ENCODE measurements around the gene DNAJC6.
A peak's percentile ranks its signal among the peaks of the same experiment; 100 is the strongest.
"Not testable (repeated sequence)": the region's sequence is repeated elsewhere in the genome, so short reads cannot be mapped to it uniquely, and the experiment has no call there.

DNAJC6 gene

DNA sequence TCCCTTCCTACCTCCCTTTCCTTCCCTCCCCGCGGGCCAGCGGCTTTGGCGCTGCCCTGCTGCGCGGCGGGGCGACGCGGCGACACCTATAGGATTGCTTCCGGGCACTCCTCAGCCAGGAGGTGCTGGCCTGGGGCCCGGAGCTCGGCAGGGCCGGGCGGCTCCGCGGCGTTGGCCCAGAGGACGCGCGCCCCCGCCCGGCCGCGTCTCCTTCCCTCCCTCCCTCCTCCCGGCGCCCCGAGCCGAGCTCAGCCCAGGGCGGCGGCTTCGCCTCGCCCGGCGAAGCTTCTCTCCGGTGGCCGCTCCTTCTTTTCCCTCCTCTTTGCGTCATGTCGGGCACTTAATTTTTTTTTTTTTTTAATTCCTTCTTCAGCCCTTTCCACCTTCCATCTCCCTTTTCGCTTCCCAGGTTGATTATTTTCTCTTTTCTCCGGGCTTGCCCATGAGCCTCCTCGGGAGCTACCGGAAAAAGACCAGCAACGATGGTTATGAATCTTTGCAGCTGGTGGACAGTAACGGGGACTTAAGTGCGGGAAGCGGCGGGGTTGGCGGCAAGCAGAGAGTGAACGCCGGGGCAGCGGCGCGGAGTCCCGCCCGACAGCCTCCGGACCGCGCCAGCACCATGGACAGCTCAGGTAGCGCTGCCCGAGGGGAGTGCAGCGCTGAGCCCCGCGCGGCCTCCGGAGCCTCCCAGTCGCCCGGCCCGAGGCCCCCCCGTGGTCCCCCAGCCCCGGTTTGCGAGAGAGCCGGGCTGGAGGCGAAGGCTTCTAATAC, at the start of gene DNAJC6:
Gene DNAJC6 (plus strand): TSS at position 240 of the 774 bp plus-strand sequence. CDS start 203 bp downstream, at position 443.
- DNase-seq: peak; percentile 87

DNA sequence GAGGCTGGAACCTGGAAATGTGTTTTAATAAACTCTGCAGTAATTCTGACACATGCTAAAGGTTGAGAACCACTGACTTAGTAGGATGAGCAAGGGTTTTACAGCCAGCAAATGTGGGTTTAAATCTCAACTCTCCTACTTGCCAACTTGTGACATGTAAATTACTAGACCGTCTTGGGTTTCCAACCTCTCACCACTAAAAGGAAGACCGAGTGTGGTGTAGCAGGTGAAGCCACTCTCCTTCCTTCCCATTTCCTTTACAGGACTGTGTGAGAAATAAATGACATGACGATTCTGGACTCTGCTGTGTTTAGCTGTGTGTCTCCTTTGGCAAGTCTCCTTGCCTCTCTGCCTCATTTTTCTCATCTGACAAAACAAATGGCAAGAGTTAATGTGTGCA, 49.5 kb upstream of the DNAJC6 start:
- no peak for DNase-seq

DNA sequence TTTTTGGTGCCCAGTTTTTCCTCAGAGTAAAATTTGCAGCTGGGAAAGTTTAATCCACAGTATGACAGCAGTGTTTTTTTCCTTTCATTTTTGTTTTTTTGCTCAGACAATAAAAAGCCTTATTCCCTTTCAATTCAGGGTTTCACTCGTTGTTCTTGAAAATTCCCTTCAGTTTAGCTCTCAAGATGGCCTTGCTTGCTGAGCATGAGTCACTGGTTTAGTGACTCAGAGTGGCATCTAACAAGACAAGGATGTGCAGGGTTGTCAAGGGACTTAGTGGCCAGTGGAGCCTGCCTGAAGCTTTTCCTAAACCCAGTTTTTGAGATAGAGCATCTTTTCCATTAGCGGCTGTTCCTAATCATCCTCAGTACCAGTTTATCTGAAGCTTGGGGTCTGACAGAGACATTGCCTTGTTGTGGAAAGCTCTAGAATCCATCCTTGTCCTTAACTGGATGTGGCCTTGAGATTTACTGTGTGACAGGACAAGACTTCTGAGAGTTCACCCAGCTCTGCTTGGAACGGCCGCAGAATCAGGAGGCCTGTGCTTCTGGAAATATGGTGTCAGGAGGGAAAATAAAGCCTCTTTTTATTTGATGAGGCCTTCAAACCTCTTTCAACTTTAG, 48.4 kb upstream of the DNAJC6 start:
- no peak for DNase-seq

DNA sequence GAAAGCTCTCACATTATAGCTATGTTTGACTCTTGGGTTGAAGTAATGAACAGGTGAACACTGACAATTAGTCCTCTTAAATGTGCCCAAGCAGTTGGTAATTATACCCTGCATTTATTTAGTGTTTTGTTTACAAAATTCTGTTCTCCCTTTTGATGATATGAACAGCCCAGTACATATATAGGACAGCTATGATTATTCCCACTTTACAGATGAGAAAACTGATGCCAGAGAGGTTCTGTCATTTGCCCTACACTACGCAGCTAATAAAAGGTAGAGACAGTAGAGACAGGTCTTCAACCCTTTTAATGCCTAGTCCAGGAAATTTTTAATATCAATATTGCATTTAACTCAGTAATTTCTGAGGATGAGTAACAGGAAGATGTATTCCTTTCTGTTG, 46.1 kb upstream of the DNAJC6 start:
- no peak for DNase-seq

DNA sequence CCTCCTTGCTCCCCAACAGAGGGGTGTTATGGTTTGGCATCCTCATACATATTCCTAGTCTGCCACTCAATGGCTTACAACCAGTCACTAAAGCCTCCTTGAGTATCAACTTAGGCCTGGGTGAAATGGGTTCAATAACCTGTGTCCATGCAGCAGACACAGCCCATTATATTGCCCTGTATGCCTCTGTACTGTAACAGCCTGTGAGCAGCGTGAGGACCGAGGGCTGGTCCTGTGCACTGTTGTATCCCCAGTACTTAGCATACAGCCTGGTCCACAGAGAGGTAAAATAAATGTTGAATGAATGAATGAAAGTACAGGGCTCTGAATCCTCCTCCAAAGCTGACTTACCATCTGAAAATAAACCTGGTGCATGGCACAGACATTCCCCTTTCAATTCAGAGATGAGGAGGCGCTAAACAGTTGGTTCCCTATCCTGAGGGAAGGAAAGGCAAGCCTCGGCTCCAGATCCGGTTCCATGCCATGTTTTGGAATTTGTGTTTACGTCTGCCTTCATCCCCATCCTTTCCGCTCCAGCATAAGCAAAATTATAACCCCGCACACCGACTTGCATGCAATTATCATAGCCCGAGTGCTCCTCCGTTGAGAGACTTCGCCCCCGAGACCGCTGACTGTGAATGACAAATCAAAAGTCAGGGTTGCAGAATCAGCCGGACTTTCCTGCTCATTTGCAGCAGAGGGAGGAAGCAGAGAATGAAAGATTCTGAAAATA, 45.0 kb upstream of the DNAJC6 start:
- DNase-seq: peak; percentile 79

DNA sequence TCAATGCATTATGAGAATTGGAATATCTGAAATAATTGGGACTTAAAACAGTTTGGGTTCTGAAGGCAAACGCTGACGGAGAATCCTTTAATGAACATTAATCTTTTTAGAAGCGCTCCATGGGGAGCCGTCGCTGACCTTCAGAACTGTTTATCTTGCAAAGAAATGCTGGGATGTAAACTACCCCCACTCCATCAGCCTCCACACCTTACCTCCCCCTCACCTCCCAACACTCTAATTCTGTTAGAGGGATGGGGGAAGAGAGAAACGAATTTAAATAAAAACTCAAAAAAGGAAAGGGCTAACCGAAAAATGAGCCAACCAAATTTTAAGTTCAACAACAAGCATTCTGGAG, 44.1 kb upstream of the DNAJC6 start:
- DNase-seq: no peak

DNA sequence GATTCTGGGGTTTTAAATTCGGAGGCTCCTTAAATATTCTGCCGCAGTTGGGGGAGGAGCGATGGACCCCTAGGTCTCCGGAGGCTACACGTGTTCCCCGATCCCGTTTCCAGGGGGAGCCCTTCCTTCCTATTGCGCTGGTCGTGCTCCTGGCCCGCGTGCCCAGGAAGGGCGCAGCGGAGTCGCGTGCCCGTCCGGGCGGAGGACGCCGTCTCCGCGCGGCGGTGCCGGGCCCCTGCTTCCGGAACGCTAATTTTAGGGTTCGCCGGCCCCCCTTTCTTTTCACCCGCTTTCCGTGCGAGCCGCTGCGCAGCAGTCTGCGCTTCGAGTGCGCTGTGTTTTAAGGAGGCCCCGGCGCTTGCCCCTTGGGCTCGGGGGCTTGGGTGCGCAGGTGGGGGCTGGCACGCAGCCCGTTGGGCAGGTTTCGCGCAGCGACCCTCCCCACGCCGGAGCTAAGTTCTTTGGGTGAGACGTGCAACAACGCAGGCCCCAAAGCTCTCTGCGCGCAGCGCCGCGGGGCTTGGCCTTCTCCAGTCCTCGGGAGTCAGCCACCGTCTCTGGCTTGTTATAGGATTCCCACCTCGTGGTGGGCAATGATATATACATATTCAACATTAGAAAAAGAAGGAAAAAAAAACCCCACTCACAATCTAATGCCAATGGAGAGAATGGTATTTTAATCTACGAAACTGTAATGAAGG, 43.5 kb upstream of the DNAJC6 start:
- peak; percentile 80 for DNase-seq

DNA sequence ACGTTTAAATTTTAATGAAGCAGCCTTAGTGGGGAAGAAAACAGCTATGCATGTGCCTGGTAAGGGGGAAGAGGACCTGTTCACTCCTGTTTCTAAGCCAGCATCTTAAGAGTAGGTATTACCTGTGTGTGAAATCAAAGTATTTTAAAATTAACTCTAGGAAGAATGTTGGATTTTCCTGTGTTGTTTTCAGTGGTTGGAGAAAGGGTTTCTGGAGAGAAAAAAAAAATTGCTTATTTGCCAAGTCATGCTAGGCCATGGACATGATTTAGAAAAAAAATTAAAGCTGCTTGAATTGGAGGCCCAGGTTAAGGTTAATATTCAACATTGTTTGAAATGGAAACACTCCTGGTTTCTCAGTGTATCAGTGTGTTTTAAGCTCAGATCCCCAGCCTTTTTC, 42.9 kb upstream of the DNAJC6 start:
- no peak for DNase-seq

DNA sequence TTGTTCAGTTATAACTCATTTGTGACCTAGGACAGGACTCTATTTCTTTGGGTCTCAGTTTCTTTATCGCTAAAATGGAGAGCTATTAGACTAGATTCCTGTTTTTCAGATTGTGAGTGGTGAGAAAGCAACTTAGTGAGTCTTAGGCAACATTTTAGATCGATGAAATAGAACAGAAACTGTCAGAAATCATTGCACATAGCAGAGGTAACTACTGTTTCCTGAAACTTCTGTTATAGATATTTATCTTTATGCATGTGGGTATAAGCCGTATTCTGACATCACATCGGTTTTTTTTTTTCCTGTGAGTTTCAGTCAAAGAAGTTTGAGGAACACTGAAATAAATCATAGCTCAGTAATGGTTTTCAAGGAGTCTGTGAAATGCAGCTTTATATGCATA, 42.1 kb upstream of the DNAJC6 start:
- no peak for DNase-seq

DNA sequence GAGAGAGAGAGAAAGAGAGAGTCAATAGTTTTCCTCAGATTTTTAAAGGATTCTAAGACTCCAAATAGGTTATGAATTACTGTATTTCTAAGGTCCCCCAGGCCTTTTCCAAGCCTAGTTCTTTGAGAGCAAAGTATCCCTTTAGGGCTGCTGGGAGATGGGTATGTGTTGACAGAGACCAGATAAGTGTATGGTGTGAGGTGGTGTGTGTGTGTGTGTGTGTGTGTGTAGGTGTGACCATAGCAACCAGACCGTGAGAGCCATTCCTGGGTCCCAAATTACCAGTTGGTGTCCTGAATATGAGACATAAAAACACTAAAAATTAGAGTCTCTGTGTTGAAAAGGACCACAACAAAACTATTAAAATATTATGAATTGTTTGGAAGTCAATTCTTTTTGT, 41.7 kb upstream of the DNAJC6 start:
- no peak for DNase-seq

DNA sequence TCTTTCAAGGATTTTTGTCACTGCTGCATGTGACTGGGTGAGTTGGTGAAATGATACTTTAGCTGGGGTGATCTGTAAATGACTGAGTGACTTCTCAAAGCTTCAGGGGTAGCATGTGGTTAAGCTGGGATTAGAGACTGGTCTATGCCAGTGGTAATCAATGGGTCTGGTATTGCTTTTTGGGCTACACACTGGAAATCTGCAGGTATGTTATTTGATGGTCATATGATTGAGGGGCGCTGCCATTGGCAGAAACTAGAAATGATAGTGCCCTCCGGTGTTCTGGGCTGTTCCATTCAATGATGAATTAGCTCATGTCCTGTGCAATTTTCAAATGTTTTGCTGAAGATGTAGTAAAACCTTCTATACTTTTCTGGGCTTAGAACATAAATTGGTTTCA, 39.7 kb upstream of the DNAJC6 start:
- DNase-seq: no peak

DNA sequence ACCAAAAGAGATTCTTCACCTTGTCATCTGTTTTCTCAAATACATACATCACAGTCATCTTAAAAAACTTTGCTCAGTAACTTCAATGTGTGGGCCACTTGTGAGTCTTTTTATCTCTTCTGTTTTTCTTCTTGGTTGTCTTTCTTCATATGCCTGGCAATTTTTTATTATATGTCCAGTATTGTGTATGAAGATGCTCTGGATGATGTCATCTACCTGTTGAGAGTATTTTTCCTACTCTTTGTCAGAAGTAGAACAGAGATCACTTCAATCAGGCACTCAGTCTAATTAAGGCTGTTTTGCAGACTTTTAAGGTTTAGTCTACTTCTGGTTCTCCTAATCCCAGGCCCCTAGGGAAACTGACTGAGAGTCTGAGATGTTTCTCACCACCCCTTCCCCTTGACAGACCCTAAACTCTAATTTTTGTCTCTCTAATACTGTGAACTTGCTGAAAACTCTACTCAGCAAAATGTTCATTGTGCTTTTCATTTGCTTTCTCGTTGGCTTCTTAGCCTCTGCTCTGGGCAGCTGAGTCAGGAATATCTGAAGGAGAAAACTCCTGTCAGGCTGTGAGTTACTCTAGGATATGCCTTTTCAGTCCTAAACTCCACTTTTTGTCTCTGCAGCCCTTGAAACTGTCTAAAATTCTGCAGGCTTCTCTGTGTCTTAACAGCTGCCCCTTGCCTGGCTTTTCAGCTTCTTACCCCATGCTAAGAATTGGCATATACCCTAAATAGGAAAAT, 33.0 kb upstream of the DNAJC6 start:
- DNase-seq: no peak

DNA sequence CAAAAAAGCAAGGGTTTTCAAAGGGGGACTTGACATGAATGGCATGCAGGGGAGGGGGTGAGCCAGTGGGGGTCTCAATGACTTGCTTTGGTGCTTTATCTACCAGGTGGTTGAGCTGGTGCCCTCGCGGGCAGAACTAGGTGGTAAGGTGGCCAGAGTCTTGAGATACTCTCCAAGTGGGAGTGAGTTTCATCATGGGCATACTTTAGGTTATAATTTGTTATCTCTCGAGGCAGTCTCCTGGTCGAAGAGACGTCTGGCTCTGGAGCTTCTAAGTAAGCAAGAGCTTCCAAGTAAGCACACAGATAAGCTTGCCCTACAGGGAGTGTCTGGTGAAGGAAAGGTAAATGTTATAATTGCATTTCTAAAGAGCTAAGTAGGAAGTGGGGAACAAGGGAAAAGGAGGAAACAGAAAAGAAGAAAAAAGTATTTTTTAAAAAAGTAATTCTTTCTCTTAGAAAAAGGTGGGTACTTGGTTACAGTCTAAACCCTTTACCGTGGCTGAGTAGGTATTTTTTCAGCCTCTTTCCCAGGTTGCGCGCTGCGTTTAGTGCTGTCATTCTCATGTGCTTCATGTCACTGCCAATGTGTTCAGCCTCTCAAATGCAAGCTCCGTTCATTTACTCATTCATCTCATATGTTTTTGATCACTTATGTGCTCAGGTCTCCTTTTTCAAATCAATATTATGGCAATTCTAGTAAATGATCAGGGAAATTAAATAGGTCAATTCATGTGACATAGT, 31.6 kb upstream of the DNAJC6 start:
- DNase-seq: no peak

DNA sequence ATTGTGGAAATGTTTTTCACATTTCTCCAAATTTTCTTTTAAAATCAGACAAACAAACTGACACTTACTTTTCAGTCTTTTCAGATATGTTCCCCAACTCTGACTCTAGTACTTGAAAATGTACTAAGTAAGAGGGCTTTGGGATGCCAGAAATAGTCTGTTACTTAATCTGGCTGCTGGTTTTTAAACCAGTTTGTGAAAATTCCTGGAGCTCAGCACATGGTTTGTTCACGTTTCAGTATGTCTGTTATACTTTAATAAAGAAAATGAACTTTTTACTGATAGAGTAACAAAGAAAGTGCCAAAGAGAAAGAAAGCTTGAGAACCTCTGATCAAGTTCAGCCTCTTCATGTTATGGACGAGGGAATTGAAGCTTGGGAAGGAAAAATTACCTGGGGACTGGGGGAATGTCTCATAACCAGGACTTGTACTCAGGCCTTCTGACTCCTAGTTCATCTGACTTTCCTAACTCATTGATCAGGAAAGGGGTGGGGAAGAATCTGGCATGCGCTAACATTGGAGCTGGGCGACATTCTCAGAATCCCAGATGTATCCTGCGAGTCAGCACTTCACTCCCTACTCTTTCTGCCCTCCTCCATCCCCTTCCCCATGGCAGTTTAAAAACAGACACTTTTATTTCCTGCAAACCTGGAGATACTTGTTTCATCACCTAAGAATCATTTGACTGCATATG, 30.8 kb upstream of the DNAJC6 start:
- no peak for DNase-seq

DNA sequence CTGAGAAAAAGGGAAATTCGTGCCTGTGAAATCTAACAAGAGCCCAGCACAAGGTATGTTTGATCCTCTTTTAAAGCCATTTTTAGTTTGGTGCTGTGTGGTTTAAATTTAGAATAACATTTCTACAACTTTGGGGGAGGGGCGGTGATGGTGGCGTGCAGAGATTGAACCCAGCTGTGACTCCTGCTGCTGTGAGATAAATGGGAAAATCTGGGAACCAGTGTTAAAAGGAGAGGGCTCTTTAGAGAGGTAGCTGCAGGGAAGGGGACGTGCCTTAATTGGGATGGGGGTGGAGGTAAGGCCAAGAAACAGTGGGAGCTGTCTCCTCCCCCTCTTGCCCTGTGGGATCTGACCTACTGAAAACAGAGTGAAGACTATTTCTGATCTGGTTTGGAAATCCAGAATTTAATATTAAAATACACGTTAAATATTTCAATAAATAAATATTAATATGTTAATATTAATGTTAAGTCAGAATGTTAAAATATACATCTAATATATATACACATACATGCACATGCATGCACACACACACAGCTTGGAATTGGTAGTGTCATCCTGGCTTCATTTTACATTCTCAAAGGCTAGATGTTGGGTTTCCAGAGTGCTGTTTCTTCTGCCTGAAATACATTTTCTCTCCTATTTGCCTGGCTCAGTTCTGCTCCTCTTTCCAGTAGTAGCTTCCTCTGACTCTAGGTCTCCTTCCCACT, 30.1 kb upstream of the DNAJC6 start:
- DNase-seq: no peak

DNA sequence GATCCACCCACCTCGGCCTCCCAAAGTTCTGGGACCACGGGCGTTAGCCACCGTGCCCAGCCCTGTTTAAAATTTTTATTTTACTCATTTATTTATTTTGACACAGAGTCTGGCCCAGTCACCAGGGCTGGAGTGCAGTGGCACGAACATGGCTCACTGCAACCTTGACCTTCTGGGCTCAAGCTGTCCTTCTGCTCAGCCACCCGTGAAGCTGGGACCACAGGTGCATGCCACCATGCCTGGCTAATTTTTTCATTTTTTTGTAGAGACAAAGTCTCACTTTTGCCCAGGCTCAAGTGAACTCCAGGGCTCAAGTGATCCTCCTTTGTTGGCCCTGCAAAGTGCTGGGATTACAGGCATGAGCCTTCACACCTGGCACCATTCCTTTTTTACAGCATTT, 27.5 kb upstream of the DNAJC6 start:
- no peak for DNase-seq

DNA sequence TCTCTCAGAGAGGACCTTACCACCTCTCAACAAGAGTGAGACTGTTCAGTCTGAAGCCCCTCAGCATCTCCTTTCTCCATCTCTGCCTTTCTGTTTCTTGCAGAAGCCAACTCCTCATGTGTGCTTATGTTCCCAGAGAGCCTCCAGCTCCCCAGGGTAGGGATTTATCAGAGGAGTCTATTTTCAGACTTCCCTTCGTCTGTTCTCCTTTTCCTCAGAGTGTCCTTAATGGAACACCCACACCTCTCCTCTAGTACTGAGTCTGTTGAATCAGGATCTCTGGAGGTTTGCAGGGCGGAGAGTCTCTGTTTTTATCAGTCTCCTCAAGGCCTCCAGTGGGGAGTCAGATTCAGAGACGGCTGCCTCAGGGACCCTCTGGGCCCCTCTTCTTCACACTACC, 25.1 kb upstream of the DNAJC6 start:
- no peak for DNase-seq

DNA sequence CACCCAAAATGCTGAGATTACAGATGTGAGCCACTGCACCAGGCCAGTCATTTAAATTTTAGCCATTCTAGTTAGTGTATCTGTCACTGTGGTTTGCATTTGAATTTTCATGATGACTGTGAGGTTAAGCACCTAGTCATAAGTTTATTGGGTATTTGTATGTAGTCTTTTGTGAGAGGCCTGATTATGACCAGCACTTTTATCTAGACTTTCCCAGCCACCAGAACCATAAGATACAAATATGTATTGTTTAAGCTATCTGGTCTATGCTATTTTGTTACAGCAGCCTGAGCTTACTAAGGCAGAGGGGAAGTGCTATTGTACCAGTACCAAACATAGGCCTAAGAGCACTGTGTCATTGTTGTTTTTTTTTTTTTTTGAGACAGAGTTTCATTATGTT, 19.9 kb upstream of the DNAJC6 start:
- DNase-seq: no peak

DNA sequence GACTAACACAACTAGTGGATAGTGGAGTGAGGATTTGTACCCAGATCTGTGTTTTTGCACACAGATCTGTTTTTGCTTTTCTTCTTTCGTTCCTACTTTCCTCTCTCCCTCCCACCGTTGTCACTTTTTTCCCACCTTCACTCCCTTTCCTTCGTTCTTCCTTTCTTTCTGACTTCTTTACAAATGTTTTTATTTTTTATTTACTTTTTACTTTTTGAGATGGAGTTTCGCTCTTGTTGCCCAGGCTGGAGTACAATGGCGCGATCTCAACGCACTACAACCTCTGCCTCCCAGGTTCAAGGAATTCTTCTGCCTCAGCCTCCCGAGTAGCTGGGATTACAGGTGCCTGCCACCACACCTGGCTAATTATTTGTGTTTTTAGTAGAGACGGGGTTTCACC, 17.5 kb upstream of the DNAJC6 start:
- not testable (repeated sequence) for DNase-seq

DNA sequence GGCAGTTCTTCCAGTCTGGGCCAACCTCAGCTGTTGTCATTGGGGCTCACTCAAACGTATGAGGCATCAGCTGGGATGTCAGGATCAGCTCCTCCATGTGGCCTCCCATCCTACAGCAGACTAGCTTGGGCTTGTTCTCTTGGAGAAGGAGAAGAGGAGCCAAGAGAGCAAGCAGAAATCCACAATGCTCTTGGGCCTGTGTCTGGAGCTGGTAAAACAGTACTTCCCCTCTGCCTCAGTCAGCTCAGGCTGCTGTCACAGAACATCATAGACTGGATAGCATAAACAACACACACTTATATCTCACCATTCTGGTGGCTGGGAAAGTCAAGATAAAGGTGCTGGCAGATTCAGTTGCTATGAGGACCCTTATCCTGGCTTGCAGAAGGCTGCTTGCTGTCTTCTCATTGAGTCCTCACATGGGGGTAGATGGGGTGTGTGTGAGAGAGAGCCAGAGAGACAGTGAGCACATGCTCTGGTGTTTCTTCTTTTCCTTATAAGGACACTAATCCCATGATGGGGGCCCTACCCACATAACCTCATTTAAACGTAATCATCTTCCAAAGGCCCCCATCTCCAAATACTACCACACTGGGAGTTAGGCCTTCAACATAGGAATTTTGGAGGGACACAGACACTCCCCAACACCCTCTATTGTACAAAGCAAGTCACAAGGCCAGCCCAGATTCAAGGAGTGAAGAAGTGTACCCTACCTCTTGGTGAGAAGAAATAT, 16.3 kb upstream of the DNAJC6 start:
- DNase-seq: no peak
